Measurements from ENCODE around the gene WDR7. TPM values are rescaled to one million over a fixed set of nuclear protein-coding genes. Genes with fewer than 3 reads are reported as not detected.

The WDR7 gene
- total and polyA plus RNA-seq, 2 of the 4 experiments (the other 2 are of a cell fraction) = 3.7 to 23.3 TPM

GRCh38 chr18:56632070-56633022, 18.8 kb upstream of the WDR7 start:
- Histone ChIP-seq H3K4me1 (ENCODE audit: control insufficient read depth, insufficient read depth, low read length) (0 out of 2 replicates have a peak, but pooled peaks cover 2% of the 10 kb centered on the region), H3K56ac (ENCODE audit: extremely low read depth, insufficient read depth, low read length) (no peak overlapping the region), H3K4me3 (ENCODE audit: insufficient read depth, low read depth, low read length) (no peak overlapping the region), H4K20me1 (ENCODE audit: insufficient read depth, low read length) (peaks cover 92% of the 10 kb centered on the region), H3K18ac (ENCODE audit: low read depth, low read length) (no peak overlapping the region), H2BK120ac (ENCODE audit: low read depth, low read length) (no peak overlapping the region), H3K9me1 (ENCODE audit: insufficient read depth, low read length) (no peaks in the 10 kb centered on the region; the same call in 1 of the 2 replicates), H3K23ac (ENCODE audit: low read depth, low read length) (no peak overlapping the region), H3K36me3 (ENCODE audit: control insufficient read depth, insufficient read depth, low read length) (peaks cover 3% of the 10 kb centered on the region), H4K91ac (ENCODE audit: insufficient read depth, low read depth, low read length) (no peak overlapping the region), H2BK20ac (ENCODE audit: low read depth, low read length) (no peak overlapping the region), H2AFZ (replicated peaks; ENCODE audit: low read length, poor library complexity) (no peak overlapping the region), H3K14ac (replicated peaks; ENCODE audit: low read depth, low read length) (no peak overlapping the region), H2BK15ac (ENCODE audit: low read depth, low read length) (no peak overlapping the region), H3K4ac (ENCODE audit: low read depth, low read length) (no peak overlapping the region), H3K27me3 (ENCODE audit: control insufficient read depth, insufficient read depth, low read length) (no peaks in the 10 kb centered on the region), H2AK9ac (replicated peaks; ENCODE audit: low read depth, low read length, poor library complexity) (no peak overlapping the region), H3K9me3 (ENCODE audit: control insufficient read depth, insufficient read depth, low read length) (no peaks in the 10 kb centered on the region), H3K27ac (ENCODE audit: insufficient read depth, low read length) (no peak overlapping the region), H3K79me1 (ENCODE audit: low read depth in 1 of 2, low read length in 2 of 2) (peaks cover 0 to 27% of the 10 kb centered on the region in 2 experiments; a peak in 3 of 4 replicates), H2BK5ac (ENCODE audit: low read depth, low read length, poor library complexity, severe bottlenecking) (no peak overlapping the region), H4K5ac (ENCODE audit: low read depth, low read length) (no peak overlapping the region), H3K9ac (ENCODE audit: low read depth, low read length) (no peak overlapping the region), H3K4me2 (ENCODE audit: low read depth, low read length) (no peak overlapping the region), H4K8ac (ENCODE audit: low read depth in 2 of 2, low read length in 2 of 2) (no peak overlapping the region), H2AK5ac (ENCODE audit: low read depth, low read length) (no peak overlapping the region)
- ChIA-PET CTCF (no interaction called here), POLR2A (ENCODE audit: unreplicated experiment) (no interaction called here)
- 100% methylated on average over 1 of the region's 7 CpGs; no CpG with 5 or more reads in 1 of the 2 experiments for WGBS, 2 experiments (ENCODE audit: extremely low coverage in 2 of 2, insufficient read length in 1 of 2)
- in situ Hi-C loops (cut with MboI; ENCODE audit: low sequenced_read_pairs) = no loop called here
- ATAC-seq (ENCODE audit: low read depth) (no peak), DNase-seq (no peak)
- intact Hi-C loops (cut with micrococcal nuclease) = no loop called here
- dilution Hi-C loops (cut with HindIII; ENCODE audit: low sequenced_read_pairs, unreplicated experiment) = no loop called here
- no TSS peak for BruUV-seq (replicated peaks)
- TF ChIP-seq RAD21 (IDR thresholded peaks at IDR 0.05; ENCODE audit: low read length) = no peak
- TF ChIP-seq MAZ (IDR thresholded peaks at IDR 0.05; ENCODE audit: borderline replicate concordance, low read depth, low read length) = no peak
- TF ChIP-seq RFX5 (IDR thresholded peaks at IDR 0.05; ENCODE audit: low read depth, low read length) = no peak
- TF ChIP-seq BHLHE40 (IDR thresholded peaks at IDR 0.05; ENCODE audit: low read depth, low read length) = no peak
- TF ChIP-seq, protein P1, sequence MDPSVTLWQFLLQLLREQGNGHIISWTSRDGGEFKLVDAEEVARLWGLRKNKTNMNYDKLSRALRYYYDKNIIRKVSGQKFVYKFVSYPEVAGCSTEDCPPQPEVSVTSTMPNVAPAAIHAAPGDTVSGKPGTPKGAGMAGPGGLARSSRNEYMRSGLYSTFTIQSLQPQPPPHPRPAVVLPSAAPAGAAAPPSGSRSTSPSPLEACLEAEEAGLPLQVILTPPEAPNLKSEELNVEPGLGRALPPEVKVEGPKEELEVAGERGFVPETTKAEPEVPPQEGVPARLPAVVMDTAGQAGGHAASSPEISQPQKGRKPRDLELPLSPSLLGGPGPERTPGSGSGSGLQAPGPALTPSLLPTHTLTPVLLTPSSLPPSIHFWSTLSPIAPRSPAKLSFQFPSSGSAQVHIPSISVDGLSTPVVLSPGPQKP (IDR thresholded peaks at IDR 0.05; ENCODE audit: borderline replicate concordance, low read depth, low read length) = no peak
- TF ChIP-seq MAFK (IDR thresholded peaks at IDR 0.05; ENCODE audit: low read depth, low read length) = no peak
- no peak for TF ChIP-seq NFE2L2 (IDR thresholded peaks at IDR 0.05; ENCODE audit: low read depth, low read length)
- TF ChIP-seq CHD1 (IDR thresholded peaks at IDR 0.05; ENCODE audit: low read depth, low read length) = no peak
- no peak for TF ChIP-seq FOS (IDR thresholded peaks at IDR 0.05; ENCODE audit: low read depth, low read length)
- no peak for TF ChIP-seq MXI1 (IDR thresholded peaks at IDR 0.05; ENCODE audit: borderline replicate concordance, low read depth, low read length)
- no peak for TF ChIP-seq CTCF (conservative IDR thresholded peaks at IDR 0.05; ENCODE audit: low read depth, low read length)
- TF ChIP-seq, protein P2, sequence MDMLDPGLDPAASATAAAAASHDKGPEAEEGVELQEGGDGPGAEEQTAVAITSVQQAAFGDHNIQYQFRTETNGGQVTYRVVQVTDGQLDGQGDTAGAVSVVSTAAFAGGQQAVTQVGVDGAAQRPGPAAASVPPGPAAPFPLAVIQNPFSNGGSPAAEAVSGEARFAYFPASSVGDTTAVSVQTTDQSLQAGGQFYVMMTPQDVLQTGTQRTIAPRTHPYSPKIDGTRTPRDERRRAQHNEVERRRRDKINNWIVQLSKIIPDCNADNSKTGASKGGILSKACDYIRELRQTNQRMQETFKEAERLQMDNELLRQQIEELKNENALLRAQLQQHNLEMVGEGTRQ (IDR thresholded peaks at IDR 0.05; ENCODE audit: low read depth, low read length) = no peak
- no peak for TF ChIP-seq RCOR1 (IDR thresholded peaks at IDR 0.05; ENCODE audit: insufficient replicate concordance, low read length)
- TF ChIP-seq SMC3 (IDR thresholded peaks at IDR 0.05; ENCODE audit: low read depth, low read length) = no peak
